SK-N-MC (cell line): ENCODE data around the gene CCDC159.

Experiments used
- EZH2 ChIP-seq: fragments of 200-600 bp; sonication (generic); IDR thresholded peaks from one replicate; pipeline ENCODE4 v1.6.1; 2017; ENCODE audit warnings: antibody characterized with exemption
- FOXP2 ChIP-seq: optimal IDR thresholded peaks from 2 replicates; pipeline ENCODE3; 2011; ENCODE audit warnings: mild to moderate bottlenecking, moderate library complexity; ENCODE audit not compliant: insufficient read depth; ENCODE audit errors: extremely low read length, control extremely low read depth
- POLR2AphosphoS5 ChIP-seq: IDR thresholded peaks from 2 replicates; pipeline ENCODE4 v1.6.1; 2012; ENCODE audit warnings: mild to moderate bottlenecking, low read depth, low read length, borderline replicate concordance

- no peak for TF ChIP-seq FOXP2
- no peak for TF ChIP-seq POLR2AphosphoS5
- no peak for TF ChIP-seq EZH2
Measured at GRCh38 chr19:11306337-11306736, 40.0 kb upstream of the CCDC159 start.
